EL (cell line): ENCODE data around the gene AP3S1.

ENCODE experiments used
- DNase-seq: peaks from one replicate; pipeline ENCODE4 v3.0.0-alpha.2; 2016

Gene AP3S1

DNA sequence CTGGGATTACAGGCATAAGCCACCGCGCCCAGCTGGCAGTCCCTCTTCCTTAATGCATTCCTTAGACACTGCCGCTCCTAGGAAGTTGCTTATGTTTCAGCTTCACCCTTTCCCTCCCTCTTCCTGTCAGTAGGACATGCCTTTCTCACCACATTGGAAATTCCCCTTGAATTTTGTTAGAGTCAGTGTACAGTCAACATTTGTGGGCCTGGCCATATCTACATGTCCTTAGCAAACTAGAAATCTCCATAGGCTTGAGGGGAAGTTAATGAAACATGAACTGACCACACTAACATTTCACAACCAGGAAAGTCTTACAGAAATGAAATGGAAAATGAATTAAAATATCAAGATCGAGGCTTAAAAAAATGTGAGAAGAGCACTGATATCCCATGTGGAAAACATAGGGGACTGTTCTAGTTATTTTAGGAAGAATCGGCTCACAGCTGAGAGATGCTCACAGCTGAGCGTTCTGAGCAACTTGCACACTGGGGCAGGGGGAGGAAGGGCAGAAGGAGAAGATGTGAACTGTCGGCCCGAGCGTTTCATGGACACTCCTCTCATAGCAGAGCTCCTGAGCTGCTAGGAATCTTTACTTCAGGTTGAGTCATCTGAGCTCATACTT is 99.4 kb downstream of the AP3S1 start:
- peak; percentile 97 for DNase-seq

GRCh38 chr5:115944501-115944900 is 102.8 kb downstream of the AP3S1 start:
- DNase-seq = no peak

DNA sequence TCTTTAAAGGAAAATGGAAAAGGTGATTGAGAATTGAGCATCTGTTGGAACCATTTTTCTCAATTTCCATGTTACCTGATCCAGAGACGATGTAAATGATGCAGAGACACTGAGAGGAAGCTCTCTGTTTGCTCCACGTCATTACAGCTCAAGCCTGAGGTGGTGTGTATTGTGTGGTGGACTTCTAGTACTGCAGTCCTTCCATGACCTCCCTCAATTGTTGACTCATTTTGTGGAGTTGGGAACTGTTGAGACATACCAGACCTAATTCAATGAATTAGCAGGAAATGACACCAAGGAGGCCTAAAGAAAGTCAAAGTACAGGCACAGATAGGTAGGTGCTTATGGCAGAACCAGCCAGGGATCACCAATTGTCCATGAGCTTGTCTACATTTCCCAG is 104.9 kb downstream of the AP3S1 start:
- peak; percentile 35 for DNase-seq

- peak; percentile 56 for DNase-seq
Observed at GRCh38 chr5:115947260-115947659, 105.5 kb downstream of the AP3S1 start.

DNA sequence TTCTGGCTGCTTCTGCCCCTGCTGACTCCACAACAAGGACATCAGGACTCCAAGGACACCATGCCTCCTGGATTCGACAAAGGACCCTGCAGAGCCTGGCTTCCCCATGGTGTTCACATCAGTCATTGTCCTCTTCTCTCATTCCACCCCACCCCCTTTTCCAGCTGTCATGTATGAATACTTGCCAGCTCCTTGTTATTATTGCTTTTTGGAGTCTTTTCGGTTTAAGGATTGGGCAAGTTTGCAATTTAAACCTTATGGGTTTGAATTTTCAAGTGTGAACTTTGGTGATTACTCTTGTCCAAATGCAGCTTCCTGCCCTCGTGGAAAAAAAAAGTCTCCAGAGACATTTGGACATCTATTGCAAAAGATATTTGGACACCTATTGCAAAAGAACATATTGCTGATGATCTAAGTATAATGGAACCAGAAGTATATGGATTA is 106.4 kb downstream of the AP3S1 start:
- no peak for DNase-seq

- peak; percentile 51 for DNase-seq
Observed at GRCh38 chr5:115949096-115949495, 107.4 kb downstream of the AP3S1 start.

GRCh38 chr5:115952588-115952987 is 110.9 kb downstream of the AP3S1 start:
- no peak for DNase-seq

DNA sequence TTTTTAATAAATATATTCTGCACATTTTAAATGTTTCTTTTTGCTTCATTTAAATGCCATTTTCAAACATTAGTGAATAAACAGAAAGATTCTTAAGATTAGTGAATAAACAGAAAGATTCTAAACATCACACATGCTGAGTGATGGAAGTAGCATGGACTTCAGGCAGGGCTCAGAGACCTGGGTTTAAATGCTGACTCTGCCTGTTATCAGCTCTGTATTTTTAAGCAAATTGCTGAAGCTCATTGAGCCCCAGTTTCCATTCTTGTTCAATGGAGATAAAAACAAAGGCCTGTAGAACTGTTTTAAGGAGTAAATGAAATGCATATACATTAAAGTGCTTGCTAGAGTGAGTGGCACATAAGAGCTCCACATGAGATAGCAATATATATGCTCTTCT is 112.4 kb downstream of the AP3S1 start:
- no peak for DNase-seq

DNA sequence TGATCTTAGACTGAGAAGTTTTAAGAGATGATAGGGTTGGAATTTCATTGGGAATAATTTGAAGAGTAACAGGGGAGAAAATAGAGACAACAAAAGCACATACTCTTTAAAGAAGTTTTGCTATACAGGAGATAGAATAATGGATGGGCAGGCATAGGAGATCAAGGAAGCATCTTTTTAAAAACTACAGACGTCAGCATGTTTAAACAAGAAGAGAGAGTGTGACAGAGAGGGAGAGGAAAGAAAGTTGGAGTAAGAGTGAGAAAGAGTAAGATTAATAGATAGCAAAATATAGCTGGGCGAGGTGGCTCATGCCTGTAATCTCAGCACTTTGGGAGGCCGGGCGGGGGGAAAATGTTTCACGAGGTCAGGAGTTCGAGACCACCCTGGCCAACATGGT is 115.2 kb downstream of the AP3S1 start:
- DNase-seq = no peak

DNA sequence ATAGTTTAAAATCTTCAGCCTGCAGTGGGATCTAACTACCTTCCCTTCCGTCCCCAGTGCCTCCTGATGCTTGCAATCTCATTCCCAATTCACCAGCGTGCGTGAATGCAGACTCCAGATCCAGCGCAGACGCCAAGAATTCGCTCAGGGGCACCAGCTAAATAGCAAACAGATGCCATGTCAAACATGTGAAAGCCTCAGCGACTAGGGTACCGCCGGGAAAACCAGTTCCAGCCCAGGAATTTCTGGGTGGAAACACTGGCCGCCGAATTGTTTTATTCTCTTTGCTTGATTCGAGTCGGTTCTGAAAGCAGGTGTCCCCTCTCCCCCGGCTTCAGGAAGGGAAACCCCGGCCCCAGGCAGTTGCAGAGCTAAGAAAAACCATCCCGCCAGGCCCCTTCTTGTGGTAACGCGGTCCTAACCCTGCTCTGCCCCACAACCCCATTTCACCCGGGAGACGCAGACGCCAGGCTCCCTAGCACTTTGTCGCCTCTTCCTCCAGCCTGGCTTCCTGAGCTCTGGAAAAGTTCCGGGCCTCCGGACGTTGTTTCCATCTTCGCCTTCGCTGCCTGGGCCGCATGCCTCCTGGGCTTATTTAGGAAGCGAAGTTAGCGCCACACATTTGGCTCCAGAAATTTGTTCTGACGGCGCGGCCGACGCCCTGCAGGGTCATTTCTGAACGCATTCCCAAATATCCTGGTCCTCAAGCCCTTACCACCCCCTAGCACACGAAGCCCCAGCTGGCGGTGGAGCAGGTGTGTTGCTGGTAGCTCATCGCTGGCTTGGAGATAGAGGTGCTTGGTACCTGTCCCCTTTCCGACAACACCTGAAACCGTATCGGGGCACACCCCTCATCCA is 119.9 kb downstream of the AP3S1 start:
- DNase-seq = peak; percentile 76

DNA sequence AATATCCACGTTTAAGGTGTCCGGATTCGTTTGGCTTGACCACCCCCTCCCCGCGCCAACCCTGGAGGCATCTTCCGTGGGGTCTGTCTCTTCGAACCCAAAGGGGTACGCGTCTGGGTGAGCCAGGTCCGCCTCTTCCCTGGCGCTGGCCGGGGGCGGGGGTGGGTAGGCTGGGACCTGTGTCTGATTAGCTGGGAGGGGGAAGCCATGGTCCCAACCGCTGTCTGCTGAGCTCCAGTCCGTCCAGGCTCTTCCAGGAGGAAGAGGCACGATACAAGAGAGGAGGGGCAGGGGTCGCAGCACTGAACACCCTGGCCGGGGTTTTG is 120.5 kb downstream of the AP3S1 start, which contains the start of gene LVRN:
LVRN (plus strand) TSS at position 237 of the 326 bp plus-strand sequence. CDS start 143 bp downstream, outside the sequence.
- no peak for DNase-seq

DNA sequence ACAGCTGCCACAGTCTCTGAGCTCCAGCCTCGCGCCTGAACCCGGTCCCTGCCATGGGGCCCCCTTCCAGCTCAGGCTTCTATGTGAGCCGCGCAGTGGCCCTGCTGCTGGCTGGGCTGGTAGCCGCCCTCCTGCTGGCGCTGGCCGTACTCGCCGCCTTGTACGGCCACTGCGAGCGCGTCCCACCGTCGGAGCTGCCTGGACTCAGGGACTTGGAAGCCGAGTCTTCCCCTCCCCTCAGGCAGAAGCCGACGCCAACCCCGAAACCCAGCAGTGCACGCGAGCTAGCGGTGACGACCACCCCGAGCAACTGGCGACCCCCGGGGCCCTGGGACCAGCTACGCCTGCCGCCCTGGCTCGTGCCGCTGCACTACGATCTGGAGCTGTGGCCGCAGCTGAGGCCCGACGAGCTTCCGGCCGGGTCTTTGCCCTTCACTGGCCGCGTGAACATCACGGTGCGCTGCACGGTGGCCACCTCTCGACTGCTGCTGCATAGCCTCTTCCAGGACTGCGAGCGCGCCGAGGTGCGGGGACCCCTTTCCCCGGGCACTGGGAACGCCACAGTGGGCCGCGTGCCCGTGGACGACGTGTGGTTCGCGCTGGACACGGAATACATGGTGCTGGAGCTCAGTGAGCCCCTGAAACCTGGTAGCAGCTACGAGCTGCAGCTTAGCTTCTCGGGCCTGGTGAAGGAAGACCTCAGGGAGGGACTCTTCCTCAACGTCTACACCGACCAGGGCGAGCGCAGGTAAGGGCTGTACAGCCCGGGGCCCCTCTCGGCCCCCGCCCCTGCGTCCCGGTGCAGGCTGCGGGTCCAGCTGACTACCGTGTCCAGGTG is 121.0 kb downstream of the AP3S1 start:
- DNase-seq = no peak

DNA sequence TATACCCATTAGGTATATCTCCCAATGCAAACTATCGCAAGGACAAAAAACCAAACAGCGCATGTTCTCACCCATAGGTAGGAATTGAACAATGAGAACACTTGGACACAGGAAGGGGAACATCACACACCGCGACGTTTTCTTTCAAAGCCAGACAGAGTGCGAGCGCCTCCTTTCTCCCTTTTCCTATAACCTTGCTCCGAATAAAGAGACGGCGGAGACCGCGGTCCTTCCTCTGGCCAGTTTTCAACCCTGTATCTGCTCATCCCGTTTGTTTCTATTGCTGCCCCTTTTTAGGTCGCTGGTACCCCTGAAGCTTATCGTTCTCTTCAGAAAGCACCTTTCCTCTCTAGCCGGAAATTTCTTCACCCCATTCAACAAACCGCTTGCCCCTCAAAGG is 121.8 kb downstream of the AP3S1 start:
- no peak for DNase-seq
